ENCODE results near the gene PXMP2. TPM values are rescaled to one million over a fixed set of nuclear protein-coding genes. Genes with fewer than 3 reads are reported as not detected.

PXMP2 gene
- total and polyA plus RNA-seq, 2 donors from 2014 or later, result 23.4 to 90.9 TPM

- TF ChIP-seq CTCF (IDR thresholded peaks at IDR 0.05; ENCODE audit: borderline replicate concordance, extremely low read depth, insufficient read depth), result no peak
- peaks cover 0 to 2% (median 0%) of the 10 kb centered on the region in 3 donors for H3K36me3 ChIP-seq (ENCODE audit: control insufficient read depth in 2 of 3, insufficient read depth in 3 of 3, low read length in 3 of 3)
- intact Hi-C loops (cut with DNase I), result no loop called here
Observed at GRCh38 chr12:132647858-132648257, 39.5 kb upstream of the PXMP2 start.

GRCh38 chr12:132648616-132649225, 38.7 kb upstream of the PXMP2 start:
- Histone ChIP-seq H3K27ac (ENCODE audit: low read depth in 2 of 2, low read length in 2 of 2) (no peak overlapping the region), H3K4me1 (ENCODE audit: control insufficient read depth in 2 of 3, insufficient read depth in 2 of 3, low read depth in 1 of 3, low read length in 3 of 3) (no peaks in the 10 kb centered on the region), H3K9ac (ENCODE audit: low read length in 3 of 3) (no peak overlapping the region), H3K9me3 (ENCODE audit: control insufficient read depth in 2 of 3, insufficient read depth in 1 of 3, low read length in 3 of 3) (no peaks in the 10 kb centered on the region), H3K36me3 (ENCODE audit: control insufficient read depth in 2 of 3, insufficient read depth in 3 of 3, low read length in 3 of 3) (peaks cover 0 to 2% (median 0%) of the 10 kb centered on the region in 3 donors), H3K27me3 (ENCODE audit: control insufficient read depth, insufficient read depth, low read length) (no peaks in the 10 kb centered on the region), H3K4me3 (ENCODE audit: low read length in 3 of 3) (no peak overlapping the region)
- TF ChIP-seq CTCF (IDR thresholded peaks at IDR 0.05; ENCODE audit: borderline replicate concordance, extremely low read depth, insufficient read depth), result no peak
- intact Hi-C loops (cut with DNase I), result no loop called here
- DNase-seq, result no peak
- no peak for FAIRE-seq

More at GRCh38 chr12:132647858-132648257, 39.5 kb upstream of the PXMP2 start:
- DNase-seq, result peak in 1 of 5 donors; percentile 35
- no peaks in the 10 kb centered on the region for H3K4me1 ChIP-seq (ENCODE audit: control insufficient read depth in 2 of 3, insufficient read depth in 2 of 3, low read depth in 1 of 3, low read length in 3 of 3)
- no peaks in the 10 kb centered on the region for H3K27me3 ChIP-seq (ENCODE audit: control insufficient read depth, insufficient read depth, low read length)
- no peak overlapping the region for H3K9ac ChIP-seq (ENCODE audit: low read length in 3 of 3)
- no peak overlapping the region for H3K4me3 ChIP-seq (ENCODE audit: low read length in 3 of 3)
- H3K27ac ChIP-seq (ENCODE audit: low read depth in 2 of 2, low read length in 2 of 2), result no peak overlapping the region
- H3K9me3 ChIP-seq (ENCODE audit: control insufficient read depth in 2 of 3, insufficient read depth in 1 of 3, low read length in 3 of 3), result no peaks in the 10 kb centered on the region
- no peak for FAIRE-seq

GRCh38 chr12:132649226-132649945, 38.0 kb upstream of the PXMP2 start:
- Histone ChIP-seq H3K9ac (ENCODE audit: low read length in 3 of 3) (no peak overlapping the region), H3K27me3 (ENCODE audit: control insufficient read depth, insufficient read depth, low read length) (no peaks in the 10 kb centered on the region), H3K4me3 (ENCODE audit: low read length in 3 of 3) (no peak overlapping the region), H3K4me1 (ENCODE audit: control insufficient read depth in 2 of 3, insufficient read depth in 2 of 3, low read depth in 1 of 3, low read length in 3 of 3) (no peaks in the 10 kb centered on the region), H3K36me3 (ENCODE audit: control insufficient read depth in 2 of 3, insufficient read depth in 3 of 3, low read length in 3 of 3) (peaks cover 0 to 4% (median 0%) of the 10 kb centered on the region in 3 donors), H3K9me3 (ENCODE audit: control insufficient read depth in 2 of 3, insufficient read depth in 1 of 3, low read length in 3 of 3) (no peaks in the 10 kb centered on the region), H3K27ac (ENCODE audit: low read depth in 2 of 2, low read length in 2 of 2) (no peak overlapping the region)
- TF ChIP-seq CTCF (IDR thresholded peaks at IDR 0.05; ENCODE audit: borderline replicate concordance, extremely low read depth, insufficient read depth), result no peak
- intact Hi-C loops (cut with DNase I), result no loop called here
- peak in 1 of 5 donors; percentile 57 for DNase-seq
- FAIRE-seq, result no peak
